ENCODE data around the gene KLK13.

DNA sequence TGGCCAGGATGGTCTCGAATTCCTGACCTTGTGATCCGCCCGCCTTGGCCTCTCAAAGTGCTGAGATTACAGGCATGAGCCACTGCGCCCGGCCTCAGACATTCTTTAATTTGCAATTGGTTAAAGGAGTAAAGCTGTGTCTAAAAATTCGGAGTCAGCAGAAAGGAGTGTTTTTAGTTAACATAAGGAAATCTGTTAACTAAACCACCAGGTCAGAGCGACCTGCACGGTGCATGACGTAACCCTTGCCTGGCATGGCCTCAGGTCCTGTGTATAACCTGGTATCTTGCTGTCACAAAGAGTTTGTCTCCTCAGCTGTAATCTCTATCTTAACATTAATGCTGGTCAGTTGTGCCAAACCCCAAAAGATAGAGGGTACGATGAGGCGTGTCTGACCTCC is 20.6 kb downstream of the KLK13 start:
- TF ChIP-seq TCF4 (CRISPR knock-in tag; IDR thresholded peaks at IDR 0.05; ENCODE audit: borderline replicate concordance) = no peak
- TF ChIP-seq, protein P1, sequence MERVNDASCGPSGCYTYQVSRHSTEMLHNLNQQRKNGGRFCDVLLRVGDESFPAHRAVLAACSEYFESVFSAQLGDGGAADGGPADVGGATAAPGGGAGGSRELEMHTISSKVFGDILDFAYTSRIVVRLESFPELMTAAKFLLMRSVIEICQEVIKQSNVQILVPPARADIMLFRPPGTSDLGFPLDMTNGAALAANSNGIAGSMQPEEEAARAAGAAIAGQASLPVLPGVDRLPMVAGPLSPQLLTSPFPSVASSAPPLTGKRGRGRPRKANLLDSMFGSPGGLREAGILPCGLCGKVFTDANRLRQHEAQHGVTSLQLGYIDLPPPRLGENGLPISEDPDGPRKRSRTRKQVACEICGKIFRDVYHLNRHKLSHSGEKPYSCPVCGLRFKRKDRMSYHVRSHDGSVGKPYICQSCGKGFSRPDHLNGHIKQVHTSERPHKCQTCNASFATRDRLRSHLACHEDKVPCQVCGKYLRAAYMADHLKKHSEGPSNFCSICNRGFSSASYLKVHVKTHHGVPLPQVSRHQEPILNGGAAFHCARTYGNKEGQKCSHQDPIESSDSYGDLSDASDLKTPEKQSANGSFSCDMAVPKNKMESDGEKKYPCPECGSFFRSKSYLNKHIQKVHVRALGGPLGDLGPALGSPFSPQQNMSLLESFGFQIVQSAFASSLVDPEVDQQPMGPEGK (CRISPR knock-in tag; IDR thresholded peaks at IDR 0.05; ENCODE audit: borderline replicate concordance) = no peak
- no peak for TF ChIP-seq ZFP3 (CRISPR knock-in tag; IDR thresholded peaks at IDR 0.05)

All from SK-N-SH treated with all-trans-retinoic acid at 6 μM for 48 hours (cell line).